ENCODE measurements around the gene SLC35F4. TPM values are rescaled to one million over a fixed set of nuclear protein-coding genes. Genes with fewer than 3 reads are reported as not detected.

The SLC35F4 gene
- total RNA-seq, 1 donor from 2014 or later, result not detected

GRCh38 chr14:57854571-57854970, 11.3 kb downstream of the SLC35F4 start:
- intact Hi-C loops (cut with DNase I), result no loop called here
- DNase-seq, result no peak
- ATAC-seq (ENCODE audit: poor library complexity), result no peak

GRCh38 chr14:57851354-57851753, 14.5 kb downstream of the SLC35F4 start:
- intact Hi-C loops (cut with DNase I), result no loop called here
- ATAC-seq (ENCODE audit: poor library complexity), result no peak
- no peak for DNase-seq

GRCh38 chr14:57848786-57849185, 17.1 kb downstream of the SLC35F4 start:
- intact Hi-C loops (cut with DNase I), result no loop called here
- ATAC-seq (ENCODE audit: poor library complexity), result no peak

GRCh38 chr14:57848353-57848752, 17.5 kb downstream of the SLC35F4 start:
- no peak for ATAC-seq (ENCODE audit: poor library complexity)
- no peak for DNase-seq
- intact Hi-C loops (cut with DNase I), result no loop called here

More at GRCh38 chr14:57848786-57849185, 17.1 kb downstream of the SLC35F4 start:
- DNase-seq, result no peak

GRCh38 chr14:57847706-57848105, 18.2 kb downstream of the SLC35F4 start:
- intact Hi-C loops (cut with DNase I), result no loop called here
- DNase-seq (no peak), ATAC-seq (ENCODE audit: poor library complexity) (no peak)

- intact Hi-C loops (cut with DNase I), result no loop called here
- DNase-seq, result no peak
- ATAC-seq (ENCODE audit: poor library complexity), result peak; percentile 63
Observed at GRCh38 chr14:57847096-57847495, 18.8 kb downstream of the SLC35F4 start.

- intact Hi-C loops (cut with DNase I), result no loop called here
- ATAC-seq (ENCODE audit: poor library complexity) (peak; percentile 34), DNase-seq (no peak)
Observed at GRCh38 chr14:57846596-57846995, 19.3 kb downstream of the SLC35F4 start.

- DNase-seq (no peak), ATAC-seq (ENCODE audit: poor library complexity) (peak; percentile 41)
- intact Hi-C loops (cut with DNase I), result no loop called here
Observed at GRCh38 chr14:57845802-57846531, 19.9 kb downstream of the SLC35F4 start.

- intact Hi-C loops (cut with DNase I), result no loop called here
- ATAC-seq (ENCODE audit: poor library complexity), result no peak
- no peak for DNase-seq
Observed at GRCh38 chr14:57845316-57845715, 20.6 kb downstream of the SLC35F4 start.

GRCh38 chr14:57837267-57837666, 28.6 kb downstream of the SLC35F4 start:
- intact Hi-C loops (cut with DNase I), result no loop called here
- DNase-seq (no peak), ATAC-seq (ENCODE audit: poor library complexity) (no peak)

GRCh38 chr14:57835766-57836165, 30.1 kb downstream of the SLC35F4 start:
- DNase-seq, result no peak
- ATAC-seq (ENCODE audit: poor library complexity), result no peak
- intact Hi-C loops (cut with DNase I), result no loop called here

- ATAC-seq (ENCODE audit: poor library complexity) (no peak), DNase-seq (no peak)
- intact Hi-C loops (cut with DNase I), result no loop called here
Observed at GRCh38 chr14:57834961-57835360, 30.9 kb downstream of the SLC35F4 start.

- ATAC-seq (ENCODE audit: poor library complexity), result no peak
- intact Hi-C loops (cut with DNase I), result no loop called here
Observed at GRCh38 chr14:57834001-57834598, 31.8 kb downstream of the SLC35F4 start.

GRCh38 chr14:57833323-57833722, 32.6 kb downstream of the SLC35F4 start:
- intact Hi-C loops (cut with DNase I), result no loop called here
- no peak for DNase-seq
- ATAC-seq (ENCODE audit: poor library complexity), result peak; percentile 53

More at GRCh38 chr14:57834001-57834598, 31.8 kb downstream of the SLC35F4 start:
- no peak for DNase-seq

GRCh38 chr14:57831981-57832380, 33.9 kb downstream of the SLC35F4 start:
- ATAC-seq (ENCODE audit: poor library complexity) (no peak), DNase-seq (no peak)
- intact Hi-C loops (cut with DNase I), result no loop called here

- intact Hi-C loops (cut with DNase I), result no loop called here
- ATAC-seq (ENCODE audit: poor library complexity), result no peak
- DNase-seq, result no peak
Observed at GRCh38 chr14:57828713-57829112, 37.2 kb downstream of the SLC35F4 start.

GRCh38 chr14:57823015-57823660, 42.8 kb downstream of the SLC35F4 start:
- ATAC-seq (ENCODE audit: poor library complexity) (no peak), DNase-seq (no peak)
- intact Hi-C loops (cut with DNase I), result no loop called here

- intact Hi-C loops (cut with DNase I), result no loop called here
- ATAC-seq (ENCODE audit: poor library complexity) (no peak), DNase-seq (no peak)
Observed at GRCh38 chr14:57822081-57822480, 43.8 kb downstream of the SLC35F4 start.

GRCh38 chr14:57820581-57820980, 45.3 kb downstream of the SLC35F4 start:
- intact Hi-C loops (cut with DNase I), result no loop called here
- no peak for ATAC-seq (ENCODE audit: poor library complexity)
- no peak for DNase-seq

GRCh38 chr14:57818511-57818910, 47.4 kb downstream of the SLC35F4 start:
- no peak for DNase-seq
- intact Hi-C loops (cut with DNase I), result no loop called here
- no peak for ATAC-seq (ENCODE audit: poor library complexity)
